Measurements from ENCODE around the gene TTLL10. TPM values are rescaled to one million over a fixed set of nuclear protein-coding genes. Genes with fewer than 3 reads are reported as not detected.

TTLL10 gene
- polyA plus RNA-seq, 1 donor (not counting 4 experiments of a cell fraction or from before 2014, with no cell fraction given) = not detected

GRCh38 chr1:1226566-1227362 lies 53.1 kb downstream of the TTLL10 start:
- FAIRE-seq = no peak
- DNase-seq (ENCODE audit: low read depth, low spot score) = no peak
- Histone ChIP-seq H3K4me2 (ENCODE audit: control insufficient read depth, extremely low read depth, insufficient read depth, low read depth, low read length) (no peak overlapping the region), H3K27ac (ENCODE audit: control insufficient read depth, insufficient read depth, low read length) (no peak overlapping the region), H4K20me1 (ENCODE audit: control insufficient read depth, extremely low read depth, insufficient read depth, low read length) (peaks cover 5% of the 10 kb centered on the region), H3K9me1 (ENCODE audit: control insufficient read depth, extremely low read depth, insufficient read depth, low read length) (no peaks in the 10 kb centered on the region), H3K9ac (ENCODE audit: control insufficient read depth, extremely low read depth, insufficient read depth, low read length) (no peak overlapping the region), H3K9me3 (ENCODE audit: control insufficient read depth, low read depth, low read length) (no peaks in the 10 kb centered on the region), H3K79me2 (ENCODE audit: control insufficient read depth, insufficient read depth, low read length) (peaks cover 70% of the 10 kb centered on the region), H2AFZ (ENCODE audit: control insufficient read depth, low read length) (no peak overlapping the region), H3K4me1 (ENCODE audit: control insufficient read depth, extremely low read depth, insufficient read depth, low read length) (peaks cover 8% of the 10 kb centered on the region), H3K4me3 (ENCODE audit: control insufficient read depth in 2 of 3, extremely low read depth in 1 of 3, insufficient read depth in 2 of 3, low read depth in 1 of 3, low read length in 3 of 3) (no peak overlapping the region), H3K36me3 (ENCODE audit: control insufficient read depth in 2 of 2, extremely low read depth in 1 of 2, insufficient read depth in 2 of 2, low read length in 2 of 2) (peaks cover 26 to 40% of the 10 kb centered on the region in 2 experiments), H3K27me3 (ENCODE audit: control insufficient read depth, extremely low read depth, insufficient read depth, low read length) (no peaks in the 10 kb centered on the region)
- TF ChIP-seq EZH2 (IDR thresholded peaks at IDR 0.05; ENCODE audit: low read length) = no peak
- no peak for TF ChIP-seq CTCF (optimal IDR thresholded peaks at IDR 0.05 in 1 of 3, IDR thresholded peaks at IDR 0.05 in 1 of 3, conservative IDR thresholded peaks at IDR 0.05 in 1 of 3; ENCODE audit: extremely low read depth in 1 of 3, insufficient read depth in 2 of 3, low read length in 3 of 3)
- dilution Hi-C loops (cut with MboI; ENCODE audit: extremely low pct_ligation_motif_present, low sequenced_read_pairs) = no loop called here

DNA sequence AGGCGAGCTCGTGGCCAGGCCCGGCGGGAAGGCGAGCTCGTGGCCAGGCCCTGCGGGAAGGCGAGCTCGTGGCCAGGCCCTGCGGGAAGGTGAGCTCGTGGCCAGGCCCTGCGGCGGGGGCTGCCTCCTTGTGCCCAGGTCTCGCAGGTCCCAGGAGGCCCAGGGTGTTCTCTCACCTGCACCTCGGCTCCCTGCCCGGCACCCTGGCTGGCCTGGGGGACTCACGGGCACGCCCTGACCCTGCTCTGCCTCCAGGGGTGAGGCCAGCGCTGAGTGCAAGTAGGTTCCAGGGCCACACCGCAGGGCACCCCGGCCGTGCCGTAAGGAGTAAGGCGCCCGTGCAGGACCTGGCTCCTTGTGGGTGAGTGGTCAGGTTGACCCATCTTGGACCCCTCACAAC lies 53.7 kb downstream of the TTLL10 start:
- Histone ChIP-seq H3K27ac (ENCODE audit: control insufficient read depth, insufficient read depth, low read length) (no peak overlapping the region), H3K9me3 (ENCODE audit: control insufficient read depth, low read depth, low read length) (no peaks in the 10 kb centered on the region), H3K4me1 (ENCODE audit: control insufficient read depth, extremely low read depth, insufficient read depth, low read length) (peaks cover 8% of the 10 kb centered on the region), H3K4me3 (ENCODE audit: control insufficient read depth in 2 of 3, extremely low read depth in 1 of 3, insufficient read depth in 2 of 3, low read depth in 1 of 3, low read length in 3 of 3) (no peak overlapping the region), H2AFZ (ENCODE audit: control insufficient read depth, low read length) (no peak overlapping the region), H3K9me1 (ENCODE audit: control insufficient read depth, extremely low read depth, insufficient read depth, low read length) (no peaks in the 10 kb centered on the region), H3K4me2 (ENCODE audit: control insufficient read depth, extremely low read depth, insufficient read depth, low read depth, low read length) (no peak overlapping the region), H3K79me2 (ENCODE audit: control insufficient read depth, insufficient read depth, low read length) (peaks cover 70% of the 10 kb centered on the region), H3K9ac (ENCODE audit: control insufficient read depth, extremely low read depth, insufficient read depth, low read length) (no peak overlapping the region), H3K27me3 (ENCODE audit: control insufficient read depth, extremely low read depth, insufficient read depth, low read length) (no peaks in the 10 kb centered on the region), H4K20me1 (ENCODE audit: control insufficient read depth, extremely low read depth, insufficient read depth, low read length) (peaks cover 5% of the 10 kb centered on the region), H3K36me3 (ENCODE audit: control insufficient read depth in 2 of 2, extremely low read depth in 1 of 2, insufficient read depth in 2 of 2, low read length in 2 of 2) (peaks cover 22 to 36% of the 10 kb centered on the region in 2 experiments)
- no peak for DNase-seq (ENCODE audit: low read depth, low spot score)
- dilution Hi-C loops (cut with MboI; ENCODE audit: extremely low pct_ligation_motif_present, low sequenced_read_pairs) = no loop called here
- TF ChIP-seq EZH2 (IDR thresholded peaks at IDR 0.05; ENCODE audit: low read length) (no peak), CTCF (optimal IDR thresholded peaks at IDR 0.05 in 1 of 3, IDR thresholded peaks at IDR 0.05 in 1 of 3, conservative IDR thresholded peaks at IDR 0.05 in 1 of 3; ENCODE audit: extremely low read depth in 1 of 3, insufficient read depth in 2 of 3, low read length in 3 of 3) (no peak)
- FAIRE-seq = no peak

All from keratinocyte (primary cell).